MM.1S (cell line): ENCODE data around the gene CCNE1.
A peak's percentile ranks its signal among the peaks of the same experiment; 100 is the strongest.

Source experiments
- DNase-seq: peaks from one replicate; pipeline ENCODE4 v3.0.0-alpha.2; 2015
- H2AFZ ChIP-seq: fragments of 300-600 bp; sonication (generic); 2 replicates; pipeline ENCODE4 v1.6.0; 2016; ENCODE audit warnings: antibody characterized with exemption, low read length
- H3F3A ChIP-seq: fragments of 300-600 bp; sonication (generic); 2 replicates; pipeline ENCODE4 v1.6.1; 2016; ENCODE audit warnings: mild to moderate bottlenecking, antibody characterized with exemption, low read length, moderate library complexity, mixed read lengths; ENCODE audit not compliant: insufficient read depth
- H3K27ac ChIP-seq: fragments of 300-600 bp; sonication (generic); 2 replicates; pipeline ENCODE4 v1.5.1; 2016; ENCODE audit warnings: mild to moderate bottlenecking, low read length
- H3K27me3 ChIP-seq: fragments of 300-600 bp; sonication (generic); replicated peaks from 2 replicates; pipeline ENCODE4 v1.6.0; 2016; ENCODE audit warnings: low read length; ENCODE audit not compliant: insufficient read depth
- H3K36me3 ChIP-seq: fragments of 300-600 bp; sonication (generic); replicated peaks from 2 replicates; pipeline ENCODE4 v1.6.1; 2016; ENCODE audit warnings: mild to moderate bottlenecking, low read length, mixed read lengths; ENCODE audit not compliant: insufficient read depth
- H3K4me1 ChIP-seq: fragments of 300-600 bp; sonication (generic); 2 replicates; pipeline ENCODE4 v1.6.1; 2016; ENCODE audit warnings: low read length, mixed read lengths
- H3K4me2 ChIP-seq: fragments of 300-600 bp; sonication (generic); 2 replicates; pipeline ENCODE4 v1.6.0; 2016; ENCODE audit warnings: low read depth, low read length
- H3K4me3 ChIP-seq: fragments of 300-600 bp; sonication (generic); 2 replicates; pipeline ENCODE4 v1.5.1; 2016; ENCODE audit warnings: low read length, mixed read lengths
- H3K79me2 ChIP-seq: fragments of 300-600 bp; sonication (generic); 2 replicates; pipeline ENCODE4 v1.6.1; 2016; ENCODE audit warnings: mixed run types, low read length, mixed read lengths
- H3K9ac ChIP-seq: fragments of 300-600 bp; sonication (generic); 2 replicates; pipeline ENCODE4 v1.6.1; 2016; ENCODE audit warnings: low read length, mixed read lengths
- H3K9me2 ChIP-seq: fragments of 300-600 bp; sonication (generic); replicated peaks from 2 replicates; pipeline ENCODE4 v1.6.1; 2016; ENCODE audit warnings: mild to moderate bottlenecking, low read length, mixed read lengths; ENCODE audit not compliant: insufficient read depth
- H3K9me3 ChIP-seq: fragments of 300-600 bp; sonication (generic); replicated peaks from 2 replicates; pipeline ENCODE4 v1.6.1; 2016; ENCODE audit warnings: mild to moderate bottlenecking, low read length, mixed read lengths; ENCODE audit not compliant: insufficient read depth
- H4K20me1 ChIP-seq: fragments of 300-600 bp; sonication (generic); 2 replicates; pipeline ENCODE4 v1.6.1; 2016; ENCODE audit warnings: mild to moderate bottlenecking, low read length, moderate library complexity, mixed read lengths; ENCODE audit not compliant: insufficient read depth
- EZH2 ChIP-seq: fragments of 300-600 bp; sonication (generic); optimal IDR thresholded peaks from 2 replicates; pipeline ENCODE3; 2017; ENCODE audit warnings: low read depth, mild to moderate bottlenecking, antibody characterized with exemption, low read length, mixed read lengths
- EZH2phosphoT487 ChIP-seq: fragments of 300-600 bp; sonication (generic); IDR thresholded peaks from 2 replicates; pipeline ENCODE4 v1.6.1; 2018; ENCODE audit warnings: antibody characterized with exemption, low read length
- TF ChIP-seq, protein P1 (sequence below): fragments of 300-600 bp; sonication (generic); IDR thresholded peaks from 2 replicates; pipeline ENCODE4 v1.5.1; 2016; ENCODE audit warnings: antibody characterized with exemption, low read length, mixed read lengths

CCNE1 gene

GRCh38 chr19:29844891-29845573 lies 33.2 kb downstream of the CCNE1 start:
- no peak for TF ChIP-seq EZH2phosphoT487
- TF ChIP-seq EZH2: no peak
- TF ChIP-seq, protein P1, sequence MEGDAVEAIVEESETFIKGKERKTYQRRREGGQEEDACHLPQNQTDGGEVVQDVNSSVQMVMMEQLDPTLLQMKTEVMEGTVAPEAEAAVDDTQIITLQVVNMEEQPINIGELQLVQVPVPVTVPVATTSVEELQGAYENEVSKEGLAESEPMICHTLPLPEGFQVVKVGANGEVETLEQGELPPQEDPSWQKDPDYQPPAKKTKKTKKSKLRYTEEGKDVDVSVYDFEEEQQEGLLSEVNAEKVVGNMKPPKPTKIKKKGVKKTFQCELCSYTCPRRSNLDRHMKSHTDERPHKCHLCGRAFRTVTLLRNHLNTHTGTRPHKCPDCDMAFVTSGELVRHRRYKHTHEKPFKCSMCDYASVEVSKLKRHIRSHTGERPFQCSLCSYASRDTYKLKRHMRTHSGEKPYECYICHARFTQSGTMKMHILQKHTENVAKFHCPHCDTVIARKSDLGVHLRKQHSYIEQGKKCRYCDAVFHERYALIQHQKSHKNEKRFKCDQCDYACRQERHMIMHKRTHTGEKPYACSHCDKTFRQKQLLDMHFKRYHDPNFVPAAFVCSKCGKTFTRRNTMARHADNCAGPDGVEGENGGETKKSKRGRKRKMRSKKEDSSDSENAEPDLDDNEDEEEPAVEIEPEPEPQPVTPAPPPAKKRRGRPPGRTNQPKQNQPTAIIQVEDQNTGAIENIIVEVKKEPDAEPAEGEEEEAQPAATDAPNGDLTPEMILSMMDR: no peak
- Histone ChIP-seq H3K9me3 (no peaks in the 10 kb centered on the region), H3K27ac (peak overlapping the region; percentile 9; the same call in 1 of the 2 replicates), H2AFZ (peak overlapping the region; percentile 96), H3F3A (peaks cover 10% of the 10 kb centered on the region), H3K9ac (peak overlapping the region; percentile 40; the same call in 1 of the 2 replicates), H3K9me2 (no peaks in the 10 kb centered on the region), H3K4me2 (peak overlapping the region; percentile 100), H3K4me3 (peak overlapping the region; percentile 96), H3K27me3 (peaks cover 67% of the 10 kb centered on the region), H3K79me2 (no peaks in the 10 kb centered on the region), H3K4me1 (peaks cover 11% of the 10 kb centered on the region; the same call in 1 of the 2 replicates), H3K36me3 (no peaks in the 10 kb centered on the region), H4K20me1 (no peaks in the 10 kb centered on the region)
- DNase-seq: peak; percentile 92

- TF ChIP-seq, protein P1: no peak
- TF ChIP-seq EZH2 (no peak), EZH2phosphoT487 (no peak)
- Histone ChIP-seq H3K9me3 (no peaks in the 10 kb centered on the region), H3K4me1 (peaks cover 11% of the 10 kb centered on the region; the same call in 1 of the 2 replicates), H3K27me3 (peaks cover 61% of the 10 kb centered on the region), H3K9ac (peak overlapping the region; percentile 40; the same call in 1 of the 2 replicates), H3K27ac (peak overlapping the region; percentile 9; the same call in 1 of the 2 replicates), H4K20me1 (no peaks in the 10 kb centered on the region), H3K9me2 (no peaks in the 10 kb centered on the region), H2AFZ (peak overlapping the region; percentile 96), H3K36me3 (no peaks in the 10 kb centered on the region), H3F3A (peaks cover 10% of the 10 kb centered on the region), H3K4me2 (peak overlapping the region; percentile 100), H3K79me2 (no peaks in the 10 kb centered on the region), H3K4me3 (peak overlapping the region; percentile 96)
- DNase-seq: no peak
These were observed 33.9 kb downstream of the CCNE1 start for GRCh38 chr19:29845574-29846176.

GRCh38 chr19:29849208-29849607 lies 37.4 kb downstream of the CCNE1 start:
- H3K79me2 ChIP-seq: no peaks in the 10 kb centered on the region
- 0 out of 2 replicates have a peak, but pooled peaks cover 4% of the 10 kb centered on the region for H3K4me1 ChIP-seq
- no peaks in the 10 kb centered on the region for H4K20me1 ChIP-seq
- H3K27me3 ChIP-seq: peaks cover 55% of the 10 kb centered on the region
- no peaks in the 10 kb centered on the region for H3K36me3 ChIP-seq
- H3F3A ChIP-seq: peaks cover 10% of the 10 kb centered on the region
- no peak overlapping the region for H2AFZ ChIP-seq
- H3K9me2 ChIP-seq: no peaks in the 10 kb centered on the region
- H3K9ac ChIP-seq: no peak overlapping the region
- H3K4me3 ChIP-seq: no peak overlapping the region
- TF ChIP-seq, protein P1: no peak
- no peak for TF ChIP-seq EZH2
- TF ChIP-seq EZH2phosphoT487: no peak
- no peak for DNase-seq
- no peak overlapping the region for H3K4me2 ChIP-seq
- no peaks in the 10 kb centered on the region for H3K9me3 ChIP-seq
- no peak overlapping the region for H3K27ac ChIP-seq
